Chondrocyte (in vitro differentiated cells): ENCODE results near the gene ARHGEF40. TPM values are rescaled to one million over a fixed set of nuclear protein-coding genes. Genes with fewer than 3 reads are reported as not detected.

Experiments used
- DNase-seq: peaks from one replicate; pipeline ENCODE4 v3.0.0; 2021; ENCODE audit warnings: mixed read lengths, low spot score
- H3K27ac Mint-ChIP-seq: one replicate; pipeline ENCODE4 v1.8.0; 2021; ENCODE audit warnings: mild to moderate bottlenecking, moderate library complexity, mixed read lengths; ENCODE audit not compliant: unreplicated experiment
- H3K27me3 Mint-ChIP-seq: 2 replicates; pipeline ENCODE4 v1.8.0; 2021; ENCODE audit warnings: low read depth, mixed read lengths
- H3K36me3 Mint-ChIP-seq: 2 replicates; pipeline ENCODE4 v1.8.0; 2021; ENCODE audit warnings: low read depth, mixed read lengths
- H3K4me1 Mint-ChIP-seq: 2 replicates; pipeline ENCODE4 v1.8.0; 2021; ENCODE audit warnings: low read depth, mild to moderate bottlenecking, mixed read lengths
- H3K4me3 Mint-ChIP-seq: one replicate; pipeline ENCODE4 v1.8.0; 2021; ENCODE audit warnings: mild to moderate bottlenecking, moderate library complexity, mixed read lengths; ENCODE audit not compliant: unreplicated experiment
- H3K9me3 Mint-ChIP-seq: 2 replicates; pipeline ENCODE4 v1.8.0; 2021; ENCODE audit warnings: low read depth, mixed read lengths
- total RNA-seq: library from RNA; stranded (reverse); gene quantifications from 3 replicates; pipeline ENCODE4 v1.2.1, GENCODE V29; 2021
- TF ChIP-seq, protein P1 (sequence below): fragments of 200-600 bp; sonication (generic); IDR thresholded peaks from 2 replicates; pipeline ENCODE4 v1.5.0; 2021; ENCODE audit warnings: antibody characterized with exemption, mild to moderate bottlenecking, moderate library complexity

The ARHGEF40 gene
- total RNA-seq, 1 donor from 2014 or later, result 90.4 TPM

DNA sequence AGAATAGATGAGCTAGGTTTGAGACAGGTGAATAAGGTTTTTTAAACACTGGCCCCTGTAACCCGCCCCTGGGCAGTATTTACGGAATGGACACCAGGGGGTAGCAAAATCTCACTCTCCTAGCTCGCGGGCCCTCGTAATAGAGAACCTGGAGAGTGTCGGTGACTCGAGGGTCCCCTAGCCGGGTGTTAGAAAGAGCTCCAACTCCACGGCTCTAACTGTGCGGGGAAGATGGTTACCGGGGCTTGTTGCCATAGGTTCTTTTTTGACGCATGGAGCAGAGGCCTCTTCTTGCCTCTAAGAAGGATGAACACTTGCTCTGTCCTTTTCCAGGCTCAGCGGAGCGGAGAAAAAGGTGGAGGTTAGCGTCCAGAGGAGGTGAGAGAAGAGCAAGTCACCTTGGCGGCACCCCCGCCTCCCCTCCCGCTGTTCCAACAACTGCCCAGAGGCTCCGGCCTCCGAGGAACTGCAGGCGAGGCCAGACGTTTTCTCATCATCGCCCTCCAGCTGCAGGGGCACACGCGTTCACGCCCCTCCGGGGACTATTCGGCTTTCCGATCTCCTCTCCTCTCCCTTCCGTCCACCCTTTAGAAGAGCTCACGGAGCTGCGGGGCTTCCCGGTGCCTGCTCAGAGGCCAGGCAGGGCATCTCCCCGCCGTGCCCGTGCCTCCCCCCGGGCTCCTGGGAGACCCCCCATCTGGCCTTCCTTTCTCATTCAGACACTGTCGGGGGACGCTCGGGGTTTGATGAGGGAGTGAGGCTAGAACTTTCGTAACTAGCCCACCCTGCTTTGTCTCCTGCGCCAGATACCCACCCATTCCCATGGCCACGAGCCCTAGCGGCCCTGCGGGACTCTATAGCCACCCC lies 1.4 kb upstream of the ARHGEF40 start:
- peaks cover 45% of the 10 kb centered on the region for H3K4me1 Mint-ChIP-seq
- no peaks in the 10 kb centered on the region for H3K27me3 Mint-ChIP-seq
- TF ChIP-seq, protein P1, sequence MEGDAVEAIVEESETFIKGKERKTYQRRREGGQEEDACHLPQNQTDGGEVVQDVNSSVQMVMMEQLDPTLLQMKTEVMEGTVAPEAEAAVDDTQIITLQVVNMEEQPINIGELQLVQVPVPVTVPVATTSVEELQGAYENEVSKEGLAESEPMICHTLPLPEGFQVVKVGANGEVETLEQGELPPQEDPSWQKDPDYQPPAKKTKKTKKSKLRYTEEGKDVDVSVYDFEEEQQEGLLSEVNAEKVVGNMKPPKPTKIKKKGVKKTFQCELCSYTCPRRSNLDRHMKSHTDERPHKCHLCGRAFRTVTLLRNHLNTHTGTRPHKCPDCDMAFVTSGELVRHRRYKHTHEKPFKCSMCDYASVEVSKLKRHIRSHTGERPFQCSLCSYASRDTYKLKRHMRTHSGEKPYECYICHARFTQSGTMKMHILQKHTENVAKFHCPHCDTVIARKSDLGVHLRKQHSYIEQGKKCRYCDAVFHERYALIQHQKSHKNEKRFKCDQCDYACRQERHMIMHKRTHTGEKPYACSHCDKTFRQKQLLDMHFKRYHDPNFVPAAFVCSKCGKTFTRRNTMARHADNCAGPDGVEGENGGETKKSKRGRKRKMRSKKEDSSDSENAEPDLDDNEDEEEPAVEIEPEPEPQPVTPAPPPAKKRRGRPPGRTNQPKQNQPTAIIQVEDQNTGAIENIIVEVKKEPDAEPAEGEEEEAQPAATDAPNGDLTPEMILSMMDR, result peak; percentile 84
- no peaks in the 10 kb centered on the region for H3K9me3 Mint-ChIP-seq
- peaks cover 10% of the 10 kb centered on the region for H3K36me3 Mint-ChIP-seq
- H3K4me3 Mint-ChIP-seq, result peak overlapping the region; percentile 88
- DNase-seq, result no peak
- H3K27ac Mint-ChIP-seq, result peak overlapping the region; percentile 90

DNA sequence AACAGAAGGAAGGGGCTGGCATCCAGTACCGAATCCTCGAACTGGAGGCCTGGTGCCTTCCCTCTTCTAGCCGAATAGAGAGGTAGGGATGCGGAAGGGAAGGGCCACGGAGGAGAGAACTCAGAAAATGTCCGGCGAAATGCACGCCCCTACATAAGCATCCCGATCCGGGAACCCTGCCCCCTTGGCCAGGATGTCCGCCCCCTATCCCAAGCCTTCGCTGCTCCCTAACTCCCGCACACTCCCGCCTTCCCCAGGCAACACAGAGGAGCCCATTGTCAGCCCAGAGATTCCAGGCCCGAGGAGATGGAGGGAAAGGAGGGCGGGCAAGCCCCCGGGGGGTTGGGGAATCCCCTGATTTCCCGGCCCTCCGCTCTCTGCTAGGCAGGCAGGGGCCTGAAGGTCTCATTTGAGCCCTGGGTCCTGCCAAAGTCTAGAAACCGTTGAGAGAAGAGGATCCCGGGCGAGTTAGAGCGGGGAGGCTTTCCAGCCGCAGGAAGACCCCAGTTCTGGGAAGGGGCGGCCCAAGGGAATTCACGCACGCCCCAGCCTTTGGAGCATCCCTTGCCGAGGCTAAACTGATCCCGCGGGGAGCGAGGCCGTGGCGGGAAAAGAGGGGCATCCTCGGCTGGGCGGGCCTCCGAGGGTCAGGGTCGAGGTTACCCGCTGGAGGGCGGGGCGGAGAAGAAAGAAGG lies 569 bp upstream of the ARHGEF40 start:
- H3K27ac Mint-ChIP-seq, result peak overlapping the region; percentile 90
- H3K4me3 Mint-ChIP-seq, result peak overlapping the region; percentile 88
- no peaks in the 10 kb centered on the region for H3K9me3 Mint-ChIP-seq
- H3K36me3 Mint-ChIP-seq, result peaks cover 10% of the 10 kb centered on the region
- H3K27me3 Mint-ChIP-seq, result no peaks in the 10 kb centered on the region
- DNase-seq, result no peak
- peaks cover 43% of the 10 kb centered on the region for H3K4me1 Mint-ChIP-seq
- TF ChIP-seq, protein P1, result no peak

DNA sequence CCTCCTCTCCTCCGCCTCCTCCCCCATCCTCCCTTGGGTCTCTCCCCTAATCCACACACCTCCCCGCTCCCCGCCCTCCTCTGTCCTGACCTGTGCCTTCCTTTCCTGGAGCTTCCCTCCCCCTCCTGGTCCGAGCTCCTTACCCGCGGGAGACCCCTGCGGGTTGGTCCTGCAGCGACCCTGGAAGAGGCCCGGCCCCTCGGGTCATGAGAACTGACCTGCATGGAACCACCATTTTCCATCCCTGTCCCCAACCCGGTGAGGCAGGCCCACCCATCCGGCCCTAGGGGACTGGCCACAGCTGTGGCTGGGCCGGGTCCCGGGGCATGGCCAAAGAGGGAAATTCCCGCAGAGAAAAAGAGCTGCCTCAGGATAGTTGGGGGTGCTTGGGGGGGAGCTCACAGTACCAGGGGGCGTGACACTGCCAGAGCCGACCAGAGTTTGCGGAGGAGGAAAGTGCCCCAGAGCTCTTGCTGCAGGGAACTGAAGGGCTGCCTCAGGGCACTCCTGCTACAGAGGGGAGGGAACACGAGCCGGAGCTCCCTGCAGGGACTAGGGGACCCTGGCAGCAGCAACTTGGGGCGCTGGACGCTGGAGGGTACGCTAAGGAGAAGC lies 613 bp downstream of the ARHGEF40 start:
- DNase-seq, result peak; percentile 94
- peaks cover 15% of the 10 kb centered on the region for H3K36me3 Mint-ChIP-seq
- TF ChIP-seq, protein P1, result peak; percentile 24
- H3K27ac Mint-ChIP-seq, result peak overlapping the region; percentile 98
- H3K4me1 Mint-ChIP-seq, result peaks cover 44% of the 10 kb centered on the region
- H3K27me3 Mint-ChIP-seq, result no peaks in the 10 kb centered on the region
- H3K9me3 Mint-ChIP-seq, result no peaks in the 10 kb centered on the region
- peak overlapping the region; percentile 90 for H3K4me3 Mint-ChIP-seq

DNA sequence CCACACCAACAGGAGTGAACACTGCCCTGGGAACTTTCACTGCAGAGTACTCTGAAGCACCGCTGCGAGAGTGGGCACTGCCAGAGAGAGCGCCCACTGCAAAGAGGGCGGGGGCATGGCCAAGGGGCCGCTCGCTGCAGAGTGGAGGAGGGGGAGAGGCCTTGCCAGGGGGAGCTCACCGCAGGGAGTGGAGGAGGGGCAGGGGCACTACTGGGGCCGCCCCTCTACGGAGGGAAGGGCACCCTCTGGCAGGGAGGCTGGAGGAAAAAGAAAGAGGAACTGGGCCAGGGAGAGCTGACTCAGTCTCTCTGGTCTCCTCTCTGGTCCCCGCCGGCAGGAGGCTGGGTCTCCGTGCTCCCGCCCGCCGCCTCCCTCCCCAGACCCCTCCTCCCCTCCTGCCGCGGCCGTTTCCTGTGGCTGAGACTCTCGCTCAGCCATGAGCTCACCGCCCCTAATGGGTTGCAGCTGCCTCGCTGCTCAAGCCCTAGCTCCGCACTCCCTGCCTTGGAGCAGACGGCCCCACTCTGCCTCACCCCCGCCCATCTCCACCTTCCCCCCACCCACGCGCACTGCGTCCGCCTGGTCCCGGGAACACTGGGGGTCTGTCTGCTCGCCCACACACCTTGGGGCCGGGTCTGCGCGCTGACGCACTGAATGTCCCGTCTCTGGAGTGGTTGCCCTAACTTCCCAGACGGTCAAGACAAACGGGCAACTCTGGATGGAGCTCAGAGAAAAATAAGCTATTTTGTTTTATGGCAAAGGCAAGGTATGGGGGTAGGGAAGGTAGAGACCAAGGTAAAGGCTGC lies 1.3 kb downstream of the ARHGEF40 start:
- Mint-ChIP-seq H3K9me3 (no peaks in the 10 kb centered on the region), H3K36me3 (peaks cover 22% of the 10 kb centered on the region), H3K4me1 (peaks cover 46% of the 10 kb centered on the region), H3K27me3 (no peaks in the 10 kb centered on the region), H3K27ac (peak overlapping the region; percentile 98), H3K4me3 (peak overlapping the region; percentile 90)
- DNase-seq, result peak; percentile 98
- TF ChIP-seq, protein P1, result peak; percentile 5
